Measurements from ENCODE around the gene CRTAC1.

- TF ChIP-seq POLR2A (IDR thresholded peaks at IDR 0.05; ENCODE audit: low read length) (no peak), RFX5 (IDR thresholded peaks at IDR 0.05) (no peak), RCOR1 (IDR thresholded peaks at IDR 0.05; ENCODE audit: low read depth, low read length) (no peak), EHF (CRISPR knock-in tag; IDR thresholded peaks at IDR 0.05) (no peak), JUNB (IDR thresholded peaks at IDR 0.05) (no peak), SREBF2 (IDR thresholded peaks at IDR 0.05) (no peak), CHD2 (IDR thresholded peaks at IDR 0.05; ENCODE audit: low read length, partially characterized antibody) (no peak), MAFK (IDR thresholded peaks at IDR 0.05; ENCODE audit: partially characterized antibody) (no peak), CEBPB (IDR thresholded peaks at IDR 0.05) (no peak), EP300 (IDR thresholded peaks at IDR 0.05) (no peak)
- TF ChIP-seq, protein P1, sequence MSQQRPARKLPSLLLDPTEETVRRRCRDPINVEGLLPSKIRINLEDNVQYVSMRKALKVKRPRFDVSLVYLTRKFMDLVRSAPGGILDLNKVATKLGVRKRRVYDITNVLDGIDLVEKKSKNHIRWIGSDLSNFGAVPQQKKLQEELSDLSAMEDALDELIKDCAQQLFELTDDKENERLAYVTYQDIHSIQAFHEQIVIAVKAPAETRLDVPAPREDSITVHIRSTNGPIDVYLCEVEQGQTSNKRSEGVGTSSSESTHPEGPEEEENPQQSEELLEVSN (IDR thresholded peaks at IDR 0.05; ENCODE audit: borderline replicate concordance, low read depth) = no peak
- TF ChIP-seq, protein P2, sequence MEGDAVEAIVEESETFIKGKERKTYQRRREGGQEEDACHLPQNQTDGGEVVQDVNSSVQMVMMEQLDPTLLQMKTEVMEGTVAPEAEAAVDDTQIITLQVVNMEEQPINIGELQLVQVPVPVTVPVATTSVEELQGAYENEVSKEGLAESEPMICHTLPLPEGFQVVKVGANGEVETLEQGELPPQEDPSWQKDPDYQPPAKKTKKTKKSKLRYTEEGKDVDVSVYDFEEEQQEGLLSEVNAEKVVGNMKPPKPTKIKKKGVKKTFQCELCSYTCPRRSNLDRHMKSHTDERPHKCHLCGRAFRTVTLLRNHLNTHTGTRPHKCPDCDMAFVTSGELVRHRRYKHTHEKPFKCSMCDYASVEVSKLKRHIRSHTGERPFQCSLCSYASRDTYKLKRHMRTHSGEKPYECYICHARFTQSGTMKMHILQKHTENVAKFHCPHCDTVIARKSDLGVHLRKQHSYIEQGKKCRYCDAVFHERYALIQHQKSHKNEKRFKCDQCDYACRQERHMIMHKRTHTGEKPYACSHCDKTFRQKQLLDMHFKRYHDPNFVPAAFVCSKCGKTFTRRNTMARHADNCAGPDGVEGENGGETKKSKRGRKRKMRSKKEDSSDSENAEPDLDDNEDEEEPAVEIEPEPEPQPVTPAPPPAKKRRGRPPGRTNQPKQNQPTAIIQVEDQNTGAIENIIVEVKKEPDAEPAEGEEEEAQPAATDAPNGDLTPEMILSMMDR (IDR thresholded peaks at IDR 0.05) = no peak
Observed at GRCh38 chr10:98023024-98023423, 7.4 kb downstream of the CRTAC1 start.

Measured in A549 (cell line).